ENCODE data around the gene SPART. TPM values are rescaled to one million over a fixed set of nuclear protein-coding genes. Genes with fewer than 3 reads are reported as not detected.
"Not testable (repeated sequence)": the region's sequence is repeated elsewhere in the genome, so short reads cannot be mapped to it uniquely, and the experiment has no call there.

SPART gene
- total and polyA plus RNA-seq, 4 donors: 28.0 to 84.7 (median 45.9) TPM

GRCh38 chr13:36313047-36313969 lies 32.9 kb downstream of the SPART start:
- 75 to 82% methylated on average over 3 of the region's 3 CpGs for WGBS, 2 donors
- Histone ChIP-seq H3K27me3 (ENCODE audit: control insufficient read depth in 3 of 3, insufficient read depth in 3 of 3, low read length in 2 of 3) (no peaks in the 10 kb centered on the region), H3K36me3 (ENCODE audit: control insufficient read depth in 4 of 4, insufficient read depth in 4 of 4, low read length in 4 of 4) (peaks cover 6 to 32% (median 30%) of the 10 kb centered on the region in 4 donors), H3K9me3 (ENCODE audit: control insufficient read depth in 4 of 4, insufficient read depth in 3 of 4, low read length in 3 of 4) (no peaks in the 10 kb centered on the region), H3K4me3 (no peak overlapping the region), H3K9ac (ENCODE audit: insufficient read depth in 1 of 2, low read length in 2 of 2) (no peak overlapping the region), H3K4me1 (ENCODE audit: control insufficient read depth in 5 of 5, insufficient read depth in 5 of 5, low read length in 5 of 5) (no peaks in the 10 kb centered on the region), H3K27ac (ENCODE audit: low read depth in 1 of 2, low read length in 1 of 2) (no peak overlapping the region)
- TF ChIP-seq, protein P1, sequence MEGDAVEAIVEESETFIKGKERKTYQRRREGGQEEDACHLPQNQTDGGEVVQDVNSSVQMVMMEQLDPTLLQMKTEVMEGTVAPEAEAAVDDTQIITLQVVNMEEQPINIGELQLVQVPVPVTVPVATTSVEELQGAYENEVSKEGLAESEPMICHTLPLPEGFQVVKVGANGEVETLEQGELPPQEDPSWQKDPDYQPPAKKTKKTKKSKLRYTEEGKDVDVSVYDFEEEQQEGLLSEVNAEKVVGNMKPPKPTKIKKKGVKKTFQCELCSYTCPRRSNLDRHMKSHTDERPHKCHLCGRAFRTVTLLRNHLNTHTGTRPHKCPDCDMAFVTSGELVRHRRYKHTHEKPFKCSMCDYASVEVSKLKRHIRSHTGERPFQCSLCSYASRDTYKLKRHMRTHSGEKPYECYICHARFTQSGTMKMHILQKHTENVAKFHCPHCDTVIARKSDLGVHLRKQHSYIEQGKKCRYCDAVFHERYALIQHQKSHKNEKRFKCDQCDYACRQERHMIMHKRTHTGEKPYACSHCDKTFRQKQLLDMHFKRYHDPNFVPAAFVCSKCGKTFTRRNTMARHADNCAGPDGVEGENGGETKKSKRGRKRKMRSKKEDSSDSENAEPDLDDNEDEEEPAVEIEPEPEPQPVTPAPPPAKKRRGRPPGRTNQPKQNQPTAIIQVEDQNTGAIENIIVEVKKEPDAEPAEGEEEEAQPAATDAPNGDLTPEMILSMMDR (IDR thresholded peaks at IDR 0.05; ENCODE audit: control extremely low read depth, extremely low read depth): no peak
- ATAC-seq (ENCODE audit: insufficient read depth, low FRiP score) (no peak), DNase-seq (no peak)

DNA sequence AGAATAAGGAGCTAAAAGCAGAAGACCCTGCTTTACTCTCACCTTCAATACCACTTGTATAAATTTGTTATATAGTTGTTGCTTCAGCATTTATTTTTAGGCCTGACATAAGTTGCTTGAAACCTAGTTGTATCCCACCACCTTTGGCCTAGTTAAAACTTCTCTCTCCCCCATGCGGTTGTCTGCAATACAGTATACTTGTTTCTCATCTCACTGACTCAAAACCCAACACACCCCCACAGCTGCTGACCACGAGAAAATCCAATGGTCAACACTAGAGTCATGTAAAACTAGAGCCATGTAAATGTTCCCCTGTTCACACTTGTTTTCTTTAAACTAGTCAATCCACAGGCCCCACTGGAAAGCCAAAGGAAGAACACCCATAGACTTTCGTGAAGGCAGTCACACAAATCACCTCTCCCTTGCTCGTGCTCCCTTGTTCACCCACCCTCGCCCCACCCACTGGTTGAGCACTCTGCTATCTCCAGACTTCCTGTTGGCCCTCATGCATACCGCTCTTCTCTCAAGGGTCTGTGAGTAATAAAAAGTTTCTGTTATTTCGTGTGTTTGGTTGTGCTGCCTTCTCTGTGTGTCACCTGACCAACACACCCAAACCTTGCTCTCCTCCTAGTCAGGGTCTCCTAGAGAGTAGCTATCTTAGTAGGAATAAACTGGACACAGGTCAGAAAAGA lies 35.6 kb downstream of the SPART start:
- Histone ChIP-seq H3K9me3 (ENCODE audit: control insufficient read depth in 4 of 4, insufficient read depth in 3 of 4, low read length in 3 of 4) (no peaks in the 10 kb centered on the region), H3K36me3 (ENCODE audit: control insufficient read depth in 4 of 4, insufficient read depth in 4 of 4, low read length in 4 of 4) (peaks cover 6 to 35% (median 30%) of the 10 kb centered on the region in 4 donors), H3K4me3 (no peak overlapping the region), H3K4me1 (ENCODE audit: control insufficient read depth in 5 of 5, insufficient read depth in 5 of 5, low read length in 5 of 5) (no peaks in the 10 kb centered on the region), H3K27me3 (ENCODE audit: control insufficient read depth in 3 of 3, insufficient read depth in 3 of 3, low read length in 2 of 3) (no peaks in the 10 kb centered on the region), H3K27ac (ENCODE audit: low read depth in 1 of 2, low read length in 1 of 2) (no peak overlapping the region), H3K9ac (ENCODE audit: insufficient read depth in 1 of 2, low read length in 2 of 2) (no peak overlapping the region)
- 87 to 98% methylated on average over 7 of the region's 7 CpGs for WGBS, 2 donors
- no peak for ATAC-seq (ENCODE audit: insufficient read depth, low FRiP score)
- TF ChIP-seq, protein P1 (IDR thresholded peaks at IDR 0.05; ENCODE audit: control extremely low read depth, extremely low read depth): no peak
- DNase-seq: no peak

- DNase-seq: no peak
- H3K27me3 ChIP-seq (ENCODE audit: control insufficient read depth in 3 of 3, insufficient read depth in 3 of 3, low read length in 2 of 3): no peaks in the 10 kb centered on the region
- no peaks in the 10 kb centered on the region for H3K9me3 ChIP-seq (ENCODE audit: control insufficient read depth in 4 of 4, insufficient read depth in 3 of 4, low read length in 3 of 4)
- TF ChIP-seq, protein P1 (IDR thresholded peaks at IDR 0.05; ENCODE audit: control extremely low read depth, extremely low read depth): no peak
- no peak overlapping the region for H3K9ac ChIP-seq (ENCODE audit: insufficient read depth in 1 of 2, low read length in 2 of 2)
- peaks cover 2 to 8% (median 5%) of the 10 kb centered on the region in 4 donors for H3K36me3 ChIP-seq (ENCODE audit: control insufficient read depth in 4 of 4, insufficient read depth in 4 of 4, low read length in 4 of 4)
- no peak overlapping the region for H3K4me3 ChIP-seq
- H3K4me1 ChIP-seq (ENCODE audit: control insufficient read depth in 5 of 5, insufficient read depth in 5 of 5, low read length in 5 of 5): peaks cover 0 to 5% (median 0%) of the 10 kb centered on the region in 5 donors
- WGBS, 2 donors: 78 to 79% methylated on average over 3 of the region's 3 CpGs
- ATAC-seq (ENCODE audit: insufficient read depth, low FRiP score): no peak
- H3K27ac ChIP-seq (ENCODE audit: low read depth in 1 of 2, low read length in 1 of 2): no peak overlapping the region
These were observed 43.9 kb downstream of the SPART start for GRCh38 chr13:36302289-36302688.

GRCh38 chr13:36299469-36299868 lies 46.7 kb downstream of the SPART start:
- WGBS, 2 donors: 66 to 67% methylated on average over 3 of the region's 3 CpGs
- H3K4me3 ChIP-seq; DNase-seq; H3K36me3 ChIP-seq (ENCODE audit: control insufficient read depth in 4 of 4, insufficient read depth in 4 of 4, low read length in 4 of 4); H3K27me3 ChIP-seq (ENCODE audit: control insufficient read depth in 3 of 3, insufficient read depth in 3 of 3, low read length in 2 of 3); H3K9ac ChIP-seq (ENCODE audit: insufficient read depth in 1 of 2, low read length in 2 of 2); H3K27ac ChIP-seq (ENCODE audit: low read depth in 1 of 2, low read length in 1 of 2); H3K4me1 ChIP-seq (ENCODE audit: control insufficient read depth in 5 of 5, insufficient read depth in 5 of 5, low read length in 5 of 5); H3K9me3 ChIP-seq (ENCODE audit: control insufficient read depth in 4 of 4, insufficient read depth in 3 of 4, low read length in 3 of 4); ATAC-seq (ENCODE audit: insufficient read depth, low FRiP score): not testable (repeated sequence)

Measured in lung (tissue), 12 donors.